ENCODE results near the gene TNFRSF25.

GRCh38 chr1:6466751-6467150, 778 bp upstream of the TNFRSF25 start:
- TF ChIP-seq POLR2AphosphoS5 (IDR thresholded peaks at IDR 0.05; ENCODE audit: low read depth, low read length) (no peak), TAF1 (IDR thresholded peaks at IDR 0.05; ENCODE audit: borderline replicate concordance, insufficient read depth, low read length) (no peak), REST (IDR thresholded peaks at IDR 0.05; ENCODE audit: insufficient read depth in 1 of 2, low read depth in 2 of 2, low read length in 2 of 2) (no peak)

Data from PFSK-1 (cell line).